PC-9 (cell line): ENCODE measurements around the gene HCAR3. TPM values are rescaled to one million over a fixed set of nuclear protein-coding genes. Genes with fewer than 3 reads are reported as not detected.

ENCODE experiments used
- BruUV-seq: library from RNA; stranded (reverse); fragments of 400-500 nt; replicated peaks from 2 replicates; lab custom pipeline; 2021; lab: Mats Ljungman, UMichigan
- CTCF ChIA-PET: fragments of 300-600 bp; sonication (Branson Sonifier 250); formaldehyde crosslinking; loops from one replicate; lab custom pipeline; 2022; ENCODE audit warnings: antibody characterized with exemption; lab: Charles Lee
- POLR2A ChIA-PET: fragments of 300-600 bp; sonication (Branson Sonifier 250); formaldehyde crosslinking; loops from one replicate; lab custom pipeline; 2022; ENCODE audit warnings: antibody characterized with exemption; ENCODE audit not compliant: unreplicated experiment; lab: Charles Lee
- DNase-seq, 2 experiments: peaks; one replicate each; pipeline versions ENCODE4 v3.0.0 to v3.0.0-alpha.2; 2015 to 2022; ENCODE audit warnings: mixed read lengths in 1 of 2
- H2AFZ ChIP-seq: fragments of 200-600 bp; sonication (generic); 2 replicates; pipeline ENCODE4 v1.8.1; 2017; ENCODE audit warnings: antibody characterized with exemption
- H3F3A ChIP-seq: fragments of 200-600 bp; sonication (generic); 2 replicates; pipeline ENCODE4 v1.8.1; 2017; ENCODE audit warnings: antibody characterized with exemption, mild to moderate bottlenecking, low read depth; ENCODE audit not compliant: insufficient read depth
- H3K27ac ChIP-seq: fragments of 200-600 bp; sonication (generic); 2 replicates; pipeline ENCODE4 v1.6.1; 2016; ENCODE audit warnings: mixed run types
- H3K27me3 ChIP-seq: fragments of 200-600 bp; sonication (generic); 2 replicates; pipeline ENCODE4 v1.6.1; 2016; ENCODE audit warnings: low read depth, mixed run types; ENCODE audit not compliant: insufficient read depth
- H3K36me3 ChIP-seq: fragments of 200-600 bp; sonication (generic); 2 replicates; pipeline ENCODE4 v1.6.1; 2016; ENCODE audit warnings: low read depth, mixed run types
- H3K4me1 ChIP-seq: fragments of 200-600 bp; sonication (generic); replicated peaks from 2 replicates; pipeline ENCODE4 v1.6.1; 2016; ENCODE audit warnings: mixed run types; ENCODE audit not compliant: insufficient read depth
- H3K4me2 ChIP-seq: fragments of 200-600 bp; sonication (generic); 2 replicates; pipeline ENCODE4 v1.6.1; 2017; ENCODE audit warnings: mixed run types
- H3K4me3 ChIP-seq: fragments of 200-600 bp; sonication (generic); 2 replicates; pipeline ENCODE4 v1.6.1; 2016; ENCODE audit warnings: mixed run types
- H3K79me2 ChIP-seq: fragments of 200-600 bp; sonication (generic); 2 replicates; pipeline ENCODE4 v1.6.1; 2017; ENCODE audit warnings: low read depth, mixed run types
- H3K9me2 ChIP-seq: fragments of 200-600 bp; sonication (generic); 2 replicates; pipeline ENCODE4 v1.8.1; 2017; ENCODE audit warnings: mild to moderate bottlenecking; ENCODE audit not compliant: insufficient read depth
- H3K9me3 ChIP-seq: fragments of 200-600 bp; sonication (generic); 2 replicates; pipeline ENCODE4 v1.8.1; 2016; ENCODE audit warnings: low read depth; ENCODE audit not compliant: insufficient read depth
- H4K20me1 ChIP-seq: fragments of 200-600 bp; sonication (generic); 2 replicates; pipeline ENCODE4 v1.8.1; 2017; ENCODE audit not compliant: insufficient read depth
- EZH2 ChIP-seq: fragments of 200-600 bp; sonication (generic); IDR thresholded peaks from 2 replicates; pipeline ENCODE4 v1.8.0; 2017; ENCODE audit warnings: antibody characterized with exemption, low read depth
- intact Hi-C: fragments of 100-400 bp; cut with micrococcal nuclease; formaldehyde crosslinking; loops from one replicate; pipeline ENCODE4 v1.10.0; 2022; ENCODE audit not compliant: unreplicated experiment
- total RNA-seq: library from RNA; stranded (reverse); gene quantifications from 2 replicates; pipeline ENCODE4 v1.2.3, GENCODE V29; 2021
- TF ChIP-seq, protein P1 (sequence below): fragments of 200-600 bp; sonication (generic); conservative IDR thresholded peaks from 2 replicates; pipeline ENCODE4 v1.6.1; 2017; ENCODE audit warnings: mixed run types, antibody characterized with exemption, mild to moderate bottlenecking, moderate library complexity

The HCAR3 gene
- total RNA-seq, 1 experiment from 2014 or later = 0.44 TPM

DNA sequence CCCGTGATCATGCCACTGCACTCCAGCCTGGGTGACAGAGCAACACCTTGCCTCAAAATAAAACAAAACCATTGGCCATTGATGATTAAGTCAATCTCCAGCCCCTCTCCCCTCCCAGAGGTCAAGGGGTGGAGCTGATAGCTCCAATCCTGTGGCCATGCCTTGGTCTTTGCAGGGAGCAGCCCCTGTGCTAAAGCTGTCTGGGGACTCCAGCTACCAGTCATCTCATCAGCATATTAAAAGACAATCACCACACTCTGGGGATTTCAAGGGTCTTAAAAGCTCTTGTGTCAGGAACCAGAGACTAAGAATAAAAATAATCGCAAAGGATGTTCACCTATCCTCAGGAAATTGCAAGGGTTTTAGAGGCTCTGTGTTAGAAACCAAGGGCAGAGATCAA is 44.1 kb downstream of the HCAR3 start:
- no peaks in the 10 kb centered on the region for H3K9me3 ChIP-seq
- no peaks in the 10 kb centered on the region for H3K9me2 ChIP-seq
- no peak overlapping the region for H2AFZ ChIP-seq
- H3K36me3 ChIP-seq = no peaks in the 10 kb centered on the region
- no peak for TF ChIP-seq EZH2
- TF ChIP-seq, protein P1, sequence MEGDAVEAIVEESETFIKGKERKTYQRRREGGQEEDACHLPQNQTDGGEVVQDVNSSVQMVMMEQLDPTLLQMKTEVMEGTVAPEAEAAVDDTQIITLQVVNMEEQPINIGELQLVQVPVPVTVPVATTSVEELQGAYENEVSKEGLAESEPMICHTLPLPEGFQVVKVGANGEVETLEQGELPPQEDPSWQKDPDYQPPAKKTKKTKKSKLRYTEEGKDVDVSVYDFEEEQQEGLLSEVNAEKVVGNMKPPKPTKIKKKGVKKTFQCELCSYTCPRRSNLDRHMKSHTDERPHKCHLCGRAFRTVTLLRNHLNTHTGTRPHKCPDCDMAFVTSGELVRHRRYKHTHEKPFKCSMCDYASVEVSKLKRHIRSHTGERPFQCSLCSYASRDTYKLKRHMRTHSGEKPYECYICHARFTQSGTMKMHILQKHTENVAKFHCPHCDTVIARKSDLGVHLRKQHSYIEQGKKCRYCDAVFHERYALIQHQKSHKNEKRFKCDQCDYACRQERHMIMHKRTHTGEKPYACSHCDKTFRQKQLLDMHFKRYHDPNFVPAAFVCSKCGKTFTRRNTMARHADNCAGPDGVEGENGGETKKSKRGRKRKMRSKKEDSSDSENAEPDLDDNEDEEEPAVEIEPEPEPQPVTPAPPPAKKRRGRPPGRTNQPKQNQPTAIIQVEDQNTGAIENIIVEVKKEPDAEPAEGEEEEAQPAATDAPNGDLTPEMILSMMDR = no peak
- intact Hi-C loops = no loop called here
- DNase-seq = no peak
- H3K79me2 ChIP-seq = no peaks in the 10 kb centered on the region
- H3K4me2 ChIP-seq = no peak overlapping the region
- no TSS peak for BruUV-seq
- no peaks in the 10 kb centered on the region for H3K27me3 ChIP-seq
- no peaks in the 10 kb centered on the region for H4K20me1 ChIP-seq
- H3K4me1 ChIP-seq = peaks cover 25% of the 10 kb centered on the region
- H3F3A ChIP-seq = peaks cover 20% of the 10 kb centered on the region
- no peak overlapping the region for H3K27ac ChIP-seq
- POLR2A ChIA-PET = no interaction called here
- CTCF ChIA-PET = interaction anchor here (0.5 kb wide), 1 partner anchor 1053 kb away, joined by 9 read pairs; no protein-coding TSS in a partner anchor
- no peak overlapping the region for H3K4me3 ChIP-seq

- CTCF ChIA-PET = interaction anchor here (0.6 kb wide), 1 partner anchor 124 kb away, joined by 6 read pairs; no protein-coding TSS in a partner anchor
- H3F3A ChIP-seq = peaks cover 20% of the 10 kb centered on the region
- intact Hi-C loops = no loop called here
- H3K4me3 ChIP-seq = peak overlapping the region; percentile 40; the same call in 1 of the 2 replicates
- no peaks in the 10 kb centered on the region for H3K27me3 ChIP-seq
- peaks cover 21% of the 10 kb centered on the region for H3K4me1 ChIP-seq
- H3K27ac ChIP-seq = peak overlapping the region; percentile 80
- no peaks in the 10 kb centered on the region for H3K9me2 ChIP-seq
- TF ChIP-seq, protein P1 = no peak
- TF ChIP-seq EZH2 = no peak
- BruUV-seq = no TSS peak
- H3K9me3 ChIP-seq = no peaks in the 10 kb centered on the region
- POLR2A ChIA-PET = interaction anchor here (0.6 to 0.7 kb wide), 2 partner anchors 9 to 542 kb away, joined by 6 to 27 read pairs; no protein-coding TSS in a partner anchor
- no peaks in the 10 kb centered on the region for H4K20me1 ChIP-seq
- peak; percentile 29 to 80 for DNase-seq
- peak overlapping the region; percentile 78 for H3K4me2 ChIP-seq
- no peak overlapping the region for H2AFZ ChIP-seq
- no peaks in the 10 kb centered on the region for H3K36me3 ChIP-seq
- no peaks in the 10 kb centered on the region for H3K79me2 ChIP-seq
Observed at GRCh38 chr12:122669397-122670070, 47.1 kb downstream of the HCAR3 start.

DNA sequence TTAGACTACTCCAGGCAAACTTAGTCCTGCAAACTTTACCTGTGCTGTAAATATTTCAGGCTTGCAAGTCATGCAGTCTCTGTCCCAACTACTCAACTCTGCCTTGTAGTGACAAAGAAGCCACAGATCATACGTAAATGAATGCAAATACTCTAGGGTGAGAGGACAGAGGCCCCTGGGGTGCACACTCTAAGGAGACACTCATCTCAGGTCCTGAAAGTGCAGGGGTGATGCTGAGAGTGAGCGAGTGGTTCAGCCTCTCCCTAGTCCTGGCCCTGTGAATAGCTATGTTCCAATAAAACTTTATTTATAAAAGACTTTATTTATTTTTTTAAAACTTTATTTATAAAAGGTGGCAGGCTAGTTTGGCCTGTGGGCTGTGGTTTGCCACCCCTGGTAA is 48.3 kb downstream of the HCAR3 start:
- Histone ChIP-seq H3K9me3 (no peaks in the 10 kb centered on the region), H4K20me1 (no peaks in the 10 kb centered on the region), H3K36me3 (no peaks in the 10 kb centered on the region), H3K4me3 (no peak overlapping the region), H3K4me1 (peaks cover 21% of the 10 kb centered on the region), H3K9me2 (no peaks in the 10 kb centered on the region), H3K27me3 (no peaks in the 10 kb centered on the region), H2AFZ (no peak overlapping the region), H3K27ac (no peak overlapping the region), H3F3A (peaks cover 20% of the 10 kb centered on the region), H3K4me2 (no peak overlapping the region), H3K79me2 (no peaks in the 10 kb centered on the region)
- ChIA-PET POLR2A (no interaction called here), CTCF (no interaction called here)
- TF ChIP-seq EZH2 = no peak
- TF ChIP-seq, protein P1 = no peak
- no peak for DNase-seq
- intact Hi-C loops = no loop called here
- no TSS peak for BruUV-seq
